CD4-positive, alpha-beta T cell (primary cell): ENCODE data around the gene TMEM95. TPM values are rescaled to one million over a fixed set of nuclear protein-coding genes. Genes with fewer than 3 reads are reported as not detected.
"Not testable (repeated sequence)": the region's sequence is repeated elsewhere in the genome, so short reads cannot be mapped to it uniquely, and the experiment has no call there.

Experiments used
- ATAC-seq: fragments of 200-7000 bp; cut with Tn5 transposase; one replicate; pipeline ENCODE4 v1.10.0; 2022; ENCODE audit warnings: mild to moderate bottlenecking; ENCODE audit not compliant: poor library complexity
- CTCF ChIA-PET: fragments of 350-600 bp; sonication (Branson Sonifier 250); formaldehyde crosslinking; loops from one replicate; lab custom pipeline; 2021; ENCODE audit warnings: antibody characterized with exemption, inconsistent platforms; lab: Charles Lee
- POLR2A ChIA-PET: fragments of 350-600 bp; sonication (Branson Sonifier 250); formaldehyde crosslinking; loops from one replicate; lab custom pipeline; 2021; ENCODE audit warnings: antibody characterized with exemption, inconsistent platforms; lab: Charles Lee
- DNase-seq, 14 experiments: peaks; one replicate each; pipeline ENCODE4 v3.0.0-alpha.2; 2013 to 2020; ENCODE audit warnings: mixed read lengths in 2 of 14
- H3K27ac ChIP-seq, 2 donors: one replicate each; pipeline versions ENCODE4 v1.5.1 to v1.7.0; 2013; ENCODE audit warnings: low read length in 2 of 2, low read depth in 1 of 2, mild to moderate bottlenecking in 1 of 2
- H3K27me3 ChIP-seq, 2 experiments: 1 replicate in 1 of 2; 2 replicates in 1 of 2; pipeline versions ENCODE4 v1.6.1 to v1.7.0; 2013; ENCODE audit warnings: low read length in 2 of 2, control low read depth in 1 of 2, mild to moderate bottlenecking in 1 of 2, moderate library complexity in 1 of 2; ENCODE audit not compliant: insufficient read depth in 2 of 2, control insufficient read depth in 1 of 2
- H3K36me3 ChIP-seq: one replicate; pipeline ENCODE4 v1.6.1; 2013; ENCODE audit warnings: low read length, control low read depth; ENCODE audit not compliant: insufficient read depth
- H3K4me1 ChIP-seq: one replicate; pipeline ENCODE4 v1.6.1; 2013; ENCODE audit warnings: low read length, control low read depth; ENCODE audit not compliant: insufficient read depth
- H3K4me3 ChIP-seq: one replicate; pipeline ENCODE4 v1.5.1; 2013; ENCODE audit warnings: mild to moderate bottlenecking, low read length, moderate library complexity
- H3K9me3 ChIP-seq, 2 experiments: 1 replicate in 1 of 2; 2 replicates in 1 of 2; pipeline versions ENCODE4 v1.6.1 to v1.7.0; 2013; ENCODE audit warnings: low read length in 2 of 2, mild to moderate bottlenecking in 2 of 2, control low read depth in 1 of 2, moderate library complexity in 1 of 2; ENCODE audit not compliant: control insufficient read depth in 1 of 2, insufficient read depth in 1 of 2
- H3K27ac Mint-ChIP-seq: one replicate; pipeline ENCODE4 v1.8.0; 2020; ENCODE audit warnings: mixed read lengths
- H3K27me3 Mint-ChIP-seq: one replicate; pipeline ENCODE4 v1.8.0; 2021; ENCODE audit warnings: mixed read lengths
- H3K36me3 Mint-ChIP-seq: one replicate; pipeline ENCODE4 v1.8.0; 2021; ENCODE audit warnings: low read depth, mixed read lengths
- H3K4me1 Mint-ChIP-seq: one replicate; pipeline ENCODE4 v1.8.0; 2021; ENCODE audit warnings: low read depth, mixed read lengths
- H3K4me3 Mint-ChIP-seq: one replicate; pipeline ENCODE4 v1.8.0; 2020; ENCODE audit warnings: mild to moderate bottlenecking, mixed read lengths
- H3K9me3 Mint-ChIP-seq: one replicate; pipeline ENCODE4 v1.8.0; 2020; ENCODE audit warnings: mixed read lengths
- intact Hi-C, 2 experiments: fragments of 100-400 bp; cut with DNase I in 1 of 2; cut with micrococcal nuclease in 1 of 2; formaldehyde crosslinking; loops; one replicate each; pipeline versions ENCODE4 v1.15.1 to v1.9.0; 2023 to 2025; cut with DNase I, micrococcal nuclease
- total RNA-seq, 174 experiments: library from RNA in 2 of 174; stranded (reverse) in 2 of 174; gene quantifications; one replicate each; pipeline ENCODE4 v1.2.3 and lab custom pipeline; 2021 to 2026
- TF ChIP-seq, protein P1 (sequence below): fragments of 200-600 bp; IDR thresholded peaks from one replicate; pipeline ENCODE4 v1.8.0; 2022; ENCODE audit warnings: antibody characterized with exemption, mild to moderate bottlenecking

TMEM95 gene
- total RNA-seq, 2 experiments from 2014 or later = not detected

DNA sequence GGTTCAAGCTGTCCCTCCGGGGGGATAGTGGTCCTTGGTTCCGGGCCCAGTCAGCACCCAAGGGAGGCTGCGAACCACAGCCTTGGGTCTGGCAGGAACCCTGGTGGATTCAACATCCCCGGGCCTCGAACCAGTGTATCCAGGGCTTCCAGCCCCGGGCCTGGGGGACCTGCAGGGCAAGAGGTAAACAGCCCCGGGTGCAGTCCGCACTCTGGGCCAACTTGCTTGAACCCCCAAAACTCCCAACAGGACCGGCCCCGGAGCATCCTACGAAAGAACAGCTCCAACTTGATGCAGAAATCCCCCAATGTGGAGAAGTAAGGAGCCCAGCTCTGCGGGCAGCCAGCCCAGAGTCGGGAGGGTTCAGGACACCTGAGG, 24.3 kb upstream of the TMEM95 start:
- H3K27me3 Mint-ChIP-seq = no peaks in the 10 kb centered on the region
- H3K36me3 Mint-ChIP-seq = peaks cover 19% of the 10 kb centered on the region
- DNase-seq (no peak), ATAC-seq (no peak)
- peak overlapping the region; percentile 80 to 92 for H3K27ac ChIP-seq
- no peaks in the 10 kb centered on the region for H3K9me3 Mint-ChIP-seq
- intact Hi-C loops = no loop called here
- H3K27ac Mint-ChIP-seq = peak overlapping the region; percentile 88
- peaks cover 66% of the 10 kb centered on the region for H3K4me1 ChIP-seq
- H3K4me3 ChIP-seq = peak overlapping the region; percentile 64
- peaks cover 9% of the 10 kb centered on the region for H3K36me3 ChIP-seq
- peaks cover 52% of the 10 kb centered on the region for H3K4me1 Mint-ChIP-seq
- POLR2A ChIA-PET = interaction anchor here (0.9 to 4.1 kb wide), 12 partner anchors 14 to 356 kb away, joined by 3 to 46 read pairs (median 14); partner anchors contain the start of genes GPS2, POLR2A, SLC2A4 and TMEM102
- CTCF ChIA-PET = interaction anchor here (0.8 to 1.6 kb wide), 3 partner anchors 21 to 284 kb away, joined by 3 to 8 read pairs (median 3); no protein-coding TSS in a partner anchor
- TF ChIP-seq, protein P1, sequence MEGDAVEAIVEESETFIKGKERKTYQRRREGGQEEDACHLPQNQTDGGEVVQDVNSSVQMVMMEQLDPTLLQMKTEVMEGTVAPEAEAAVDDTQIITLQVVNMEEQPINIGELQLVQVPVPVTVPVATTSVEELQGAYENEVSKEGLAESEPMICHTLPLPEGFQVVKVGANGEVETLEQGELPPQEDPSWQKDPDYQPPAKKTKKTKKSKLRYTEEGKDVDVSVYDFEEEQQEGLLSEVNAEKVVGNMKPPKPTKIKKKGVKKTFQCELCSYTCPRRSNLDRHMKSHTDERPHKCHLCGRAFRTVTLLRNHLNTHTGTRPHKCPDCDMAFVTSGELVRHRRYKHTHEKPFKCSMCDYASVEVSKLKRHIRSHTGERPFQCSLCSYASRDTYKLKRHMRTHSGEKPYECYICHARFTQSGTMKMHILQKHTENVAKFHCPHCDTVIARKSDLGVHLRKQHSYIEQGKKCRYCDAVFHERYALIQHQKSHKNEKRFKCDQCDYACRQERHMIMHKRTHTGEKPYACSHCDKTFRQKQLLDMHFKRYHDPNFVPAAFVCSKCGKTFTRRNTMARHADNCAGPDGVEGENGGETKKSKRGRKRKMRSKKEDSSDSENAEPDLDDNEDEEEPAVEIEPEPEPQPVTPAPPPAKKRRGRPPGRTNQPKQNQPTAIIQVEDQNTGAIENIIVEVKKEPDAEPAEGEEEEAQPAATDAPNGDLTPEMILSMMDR = no peak
- H3K27me3 ChIP-seq = no peaks in the 10 kb centered on the region
- H3K9me3 ChIP-seq = no peaks in the 10 kb centered on the region
- peak overlapping the region; percentile 68 for H3K4me3 Mint-ChIP-seq

DNA sequence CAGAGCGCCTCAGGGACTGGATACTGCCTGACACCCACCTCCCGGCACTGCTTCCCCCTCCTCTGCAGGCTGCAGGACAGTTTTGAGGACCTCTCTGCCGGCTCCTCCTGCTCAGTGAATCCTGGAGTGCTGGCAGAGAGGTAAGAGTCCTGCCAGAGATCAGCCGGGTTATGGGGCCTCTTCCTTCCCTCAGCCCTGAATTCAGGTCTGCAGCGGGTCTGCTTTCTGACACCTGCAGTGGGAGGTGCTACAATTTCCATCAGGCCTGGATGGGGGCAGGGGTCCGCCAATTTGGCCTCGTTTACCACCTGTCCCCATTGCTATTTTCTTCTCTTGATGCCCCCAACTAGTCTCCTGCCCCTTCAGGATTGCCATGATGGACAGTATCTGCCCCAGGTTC, 22.8 kb upstream of the TMEM95 start:
- H3K27me3 ChIP-seq = no peaks in the 10 kb centered on the region
- no peaks in the 10 kb centered on the region for H3K9me3 Mint-ChIP-seq
- no peaks in the 10 kb centered on the region for H3K9me3 ChIP-seq
- H3K4me3 ChIP-seq = no peak overlapping the region
- H3K36me3 Mint-ChIP-seq = peaks cover 25% of the 10 kb centered on the region
- H3K27ac ChIP-seq = peak overlapping the region in 1 of 2 donors; percentile 36
- ChIA-PET POLR2A (interaction anchor here (0.5 to 4.1 kb wide), 3 partner anchors 13 to 19 kb away, joined by 3 to 46 read pairs (median 3); partner anchors contain the start of gene GPS2), CTCF (no interaction called here)
- DNase-seq (no peak), ATAC-seq (no peak)
- intact Hi-C loops = no loop called here
- peaks cover 77% of the 10 kb centered on the region for H3K4me1 ChIP-seq
- TF ChIP-seq, protein P1 = no peak
- H3K27me3 Mint-ChIP-seq = no peaks in the 10 kb centered on the region
- peak overlapping the region; percentile 80 for H3K4me3 Mint-ChIP-seq
- H3K4me1 Mint-ChIP-seq = peaks cover 60% of the 10 kb centered on the region
- peak overlapping the region; percentile 83 for H3K27ac Mint-ChIP-seq
- no peaks in the 10 kb centered on the region for H3K36me3 ChIP-seq

DNA sequence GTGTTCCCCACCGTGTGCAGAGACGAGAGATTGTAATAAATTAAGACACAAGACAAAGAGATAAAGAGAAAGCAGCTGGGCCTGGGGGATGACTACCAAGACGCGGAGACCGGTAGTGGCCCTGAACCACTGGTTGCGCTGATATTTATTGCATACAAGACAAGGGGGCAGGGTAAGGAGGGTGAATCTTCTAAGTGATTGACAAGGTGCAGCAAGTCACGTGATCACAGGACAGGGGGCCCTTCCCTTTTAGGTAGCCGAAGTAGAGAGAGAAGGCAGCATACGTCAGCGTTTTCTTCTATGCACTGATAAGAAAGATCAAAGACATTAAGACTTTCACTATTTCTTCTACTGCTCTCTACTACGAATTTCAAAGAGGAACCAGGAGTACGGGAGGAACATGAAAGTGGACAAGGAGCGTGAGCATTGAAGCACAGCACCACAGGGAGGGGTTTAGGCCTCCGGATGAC, 22.3 kb upstream of the TMEM95 start:
- H3K4me1 ChIP-seq = peaks cover 81% of the 10 kb centered on the region
- CTCF ChIA-PET, H3K36me3 ChIP-seq, H3K9me3 Mint-ChIP-seq, intact Hi-C loops, H3K27me3 ChIP-seq, ATAC-seq, H3K27me3 Mint-ChIP-seq, H3K4me3 ChIP-seq, H3K9me3 ChIP-seq: not testable (repeated sequence)
- peak overlapping the region in 1 of 2 donors; percentile 36 for H3K27ac ChIP-seq
- Mint-ChIP-seq H3K27ac (peak overlapping the region; percentile 83), H3K36me3 (peaks cover 30% of the 10 kb centered on the region), H3K4me1 (peaks cover 64% of the 10 kb centered on the region), H3K4me3 (peak overlapping the region; percentile 80)
- POLR2A ChIA-PET = interaction anchor here (0.5 to 0.6 kb wide), 2 partner anchors 13 to 19 kb away, joined by 3 read pairs; no protein-coding TSS in a partner anchor
- peak in 6 of 14 experiments; percentile 27 to 75 (median 50) for DNase-seq
